D721Med (cell line): ENCODE results near the gene TNRC6C.
A peak's percentile ranks its signal among the peaks of the same experiment; 100 is the strongest.

Experiments used
- DNase-seq: peaks from one replicate; pipeline ENCODE4 v3.0.0; 2011; ENCODE audit warnings: low spot score; ENCODE audit not compliant: insufficient read length
- FAIRE-seq: peaks from 2 replicates; lab custom pipeline; 2011; peaks lifted over from hg19 to GRCh38; lab: Jason Lieb, UNC
- TF ChIP-seq, protein P1 (sequence below): IDR thresholded peaks from 2 replicates; pipeline ENCODE4 v1.5.1; 2012; ENCODE audit warnings: mild to moderate bottlenecking, control low read depth; ENCODE audit not compliant: insufficient read depth; ENCODE audit errors: missing control alignments

TNRC6C gene

DNA sequence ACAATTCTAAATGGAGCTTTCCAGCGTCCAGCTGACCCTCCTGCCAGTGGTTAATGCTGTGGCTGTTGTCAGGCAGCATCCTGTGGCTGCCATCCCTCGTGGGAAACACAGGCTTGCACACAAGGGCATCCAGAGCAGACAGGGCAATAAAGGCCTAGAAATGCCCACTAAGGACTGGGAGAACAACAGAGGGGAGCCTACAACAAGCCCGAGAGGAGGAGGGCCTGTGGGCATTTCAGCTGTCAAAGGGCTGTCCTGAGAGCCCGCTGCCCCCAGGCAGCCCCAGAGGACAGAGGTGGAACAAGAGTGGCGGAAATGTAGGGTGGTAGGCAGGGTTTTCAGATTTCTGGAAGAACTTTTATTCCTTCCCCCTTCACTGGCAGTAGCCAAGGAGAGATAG lies 81.1 kb downstream of the TNRC6C start:
- DNase-seq (no peak), FAIRE-seq (no peak)
- TF ChIP-seq, protein P1, sequence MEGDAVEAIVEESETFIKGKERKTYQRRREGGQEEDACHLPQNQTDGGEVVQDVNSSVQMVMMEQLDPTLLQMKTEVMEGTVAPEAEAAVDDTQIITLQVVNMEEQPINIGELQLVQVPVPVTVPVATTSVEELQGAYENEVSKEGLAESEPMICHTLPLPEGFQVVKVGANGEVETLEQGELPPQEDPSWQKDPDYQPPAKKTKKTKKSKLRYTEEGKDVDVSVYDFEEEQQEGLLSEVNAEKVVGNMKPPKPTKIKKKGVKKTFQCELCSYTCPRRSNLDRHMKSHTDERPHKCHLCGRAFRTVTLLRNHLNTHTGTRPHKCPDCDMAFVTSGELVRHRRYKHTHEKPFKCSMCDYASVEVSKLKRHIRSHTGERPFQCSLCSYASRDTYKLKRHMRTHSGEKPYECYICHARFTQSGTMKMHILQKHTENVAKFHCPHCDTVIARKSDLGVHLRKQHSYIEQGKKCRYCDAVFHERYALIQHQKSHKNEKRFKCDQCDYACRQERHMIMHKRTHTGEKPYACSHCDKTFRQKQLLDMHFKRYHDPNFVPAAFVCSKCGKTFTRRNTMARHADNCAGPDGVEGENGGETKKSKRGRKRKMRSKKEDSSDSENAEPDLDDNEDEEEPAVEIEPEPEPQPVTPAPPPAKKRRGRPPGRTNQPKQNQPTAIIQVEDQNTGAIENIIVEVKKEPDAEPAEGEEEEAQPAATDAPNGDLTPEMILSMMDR = no peak

DNA sequence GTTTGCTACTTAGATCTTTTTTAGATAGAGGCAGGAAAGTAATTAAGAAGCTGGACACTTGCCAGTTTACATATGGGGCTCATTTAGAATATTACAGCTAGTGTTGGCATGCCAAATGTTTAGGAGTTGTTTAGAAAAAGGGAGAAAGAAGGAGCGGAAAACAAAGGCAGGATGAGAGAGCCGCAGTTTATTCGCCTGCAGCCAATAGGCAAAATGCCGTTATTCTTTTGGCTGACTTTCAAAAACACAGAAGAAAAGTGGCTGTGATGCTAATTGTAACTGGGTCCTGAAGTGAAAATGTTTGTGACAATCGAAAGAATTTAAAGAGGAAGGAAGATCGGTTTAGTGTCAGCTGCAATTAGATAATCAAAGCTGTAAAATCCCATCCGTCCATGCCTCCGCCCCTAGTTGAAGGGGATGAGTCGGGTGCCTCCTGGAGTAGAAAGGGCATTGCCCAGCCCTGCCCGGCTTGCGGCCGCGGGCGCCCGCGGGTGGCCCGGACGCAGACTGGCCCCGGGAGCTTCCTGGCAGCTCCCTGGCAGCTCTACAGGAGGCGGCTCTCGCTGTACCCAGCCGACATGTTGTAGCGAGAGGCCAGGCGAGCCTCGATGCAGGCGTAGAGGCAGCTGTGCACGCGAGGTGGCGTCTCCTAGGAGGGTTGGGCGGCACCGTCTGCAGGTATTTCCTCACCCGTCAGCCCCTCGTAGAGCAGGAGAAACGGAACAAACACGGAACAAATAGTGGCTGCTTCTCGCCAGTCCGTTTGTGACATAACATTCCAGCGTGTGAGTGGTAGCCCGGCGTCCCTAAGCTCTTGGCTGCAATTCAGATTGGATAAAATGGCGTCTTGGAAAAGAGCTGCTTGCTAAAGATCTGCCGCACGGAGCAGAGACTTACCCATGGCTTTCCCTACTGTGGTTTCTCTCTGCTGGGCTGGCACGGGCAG lies 82.2 kb downstream of the TNRC6C start:
- DNase-seq = no peak

DNA sequence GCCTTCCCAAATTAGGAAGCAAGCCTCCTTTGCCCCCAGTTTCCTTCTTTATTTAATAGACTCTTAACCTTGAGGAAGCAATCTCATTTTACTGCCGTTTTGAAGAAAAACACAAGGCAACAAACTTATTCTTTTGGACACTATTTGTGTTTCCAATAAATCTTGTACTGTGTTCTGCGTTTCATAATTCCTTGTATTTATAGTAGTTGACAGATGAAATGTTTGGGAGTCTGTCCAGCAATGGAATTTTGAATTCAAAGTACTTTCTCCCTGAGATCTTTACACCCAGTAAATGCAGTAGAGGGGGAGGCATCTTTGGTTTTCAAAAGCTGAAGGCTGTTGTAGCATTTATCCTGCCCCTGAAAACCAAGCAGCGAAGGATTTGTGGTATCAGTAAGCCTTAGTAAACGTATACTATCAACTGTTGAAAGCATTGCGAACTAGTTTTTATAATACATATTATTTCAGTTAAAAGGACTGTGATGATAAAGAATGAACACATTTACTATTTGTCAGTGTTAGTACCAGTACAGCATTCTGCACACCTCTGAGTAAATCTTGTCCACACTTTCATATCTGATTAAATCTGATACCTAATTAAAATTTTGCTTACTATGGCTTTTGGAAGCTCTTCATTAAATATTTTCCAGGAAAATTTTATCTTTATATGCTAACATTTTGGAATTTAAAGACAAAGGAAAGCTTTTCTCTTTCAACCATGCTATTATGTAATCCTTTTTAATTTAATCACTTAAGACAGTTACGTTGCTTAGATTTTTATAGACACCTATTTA lies 83.1 kb downstream of the TNRC6C start:
- FAIRE-seq (no peak), DNase-seq (no peak)

More for the DNA sequence above, 82.2 kb downstream of the TNRC6C start:
- FAIRE-seq = no peak
- TF ChIP-seq, protein P1 = peak; percentile 6

DNA sequence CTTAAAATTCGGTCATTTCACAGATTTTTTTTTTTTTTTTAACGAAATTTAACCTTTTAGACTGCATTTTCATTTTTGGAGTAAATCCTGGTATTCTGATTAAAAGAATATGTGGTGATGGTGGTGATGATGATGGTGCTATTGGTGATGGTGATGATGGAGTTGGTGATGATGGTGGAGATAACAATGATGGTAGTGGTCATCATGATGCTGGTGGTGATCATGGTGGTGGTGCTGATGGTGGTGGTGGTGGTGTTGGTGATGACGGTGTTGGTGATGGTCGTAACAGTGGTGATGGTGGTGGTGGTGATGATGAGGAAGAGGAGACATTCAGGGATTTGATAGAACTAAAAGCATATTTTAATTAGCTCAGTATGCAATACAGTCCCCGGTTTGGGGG lies 84.0 kb downstream of the TNRC6C start:
- TF ChIP-seq, protein P1 = no peak
- FAIRE-seq = no peak

More for the DNA sequence above, 83.1 kb downstream of the TNRC6C start:
- TF ChIP-seq, protein P1 = no peak

DNA sequence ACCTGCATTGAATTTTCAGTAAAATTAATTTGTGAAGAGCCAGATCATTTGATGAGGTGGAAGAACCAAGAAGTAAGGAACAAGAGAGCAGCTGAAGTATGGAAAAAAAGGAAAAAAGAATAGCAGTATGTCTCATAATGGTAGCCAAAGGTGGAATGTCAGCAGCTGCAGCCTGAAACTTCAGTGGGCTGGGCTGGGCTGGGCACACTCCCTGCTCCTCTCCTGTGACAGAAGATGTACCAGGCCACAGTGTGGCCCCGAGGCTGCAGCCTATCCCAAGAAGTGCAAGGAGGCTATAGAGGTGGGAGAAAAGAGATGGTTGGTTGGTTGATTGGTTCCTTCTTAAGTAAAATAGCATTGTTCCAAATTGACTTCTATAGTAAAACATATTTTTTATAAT lies 84.5 kb downstream of the TNRC6C start:
- no peak for DNase-seq
- FAIRE-seq = no peak
- TF ChIP-seq, protein P1 = no peak

More for the DNA sequence above, 84.0 kb downstream of the TNRC6C start:
- no peak for DNase-seq

DNA sequence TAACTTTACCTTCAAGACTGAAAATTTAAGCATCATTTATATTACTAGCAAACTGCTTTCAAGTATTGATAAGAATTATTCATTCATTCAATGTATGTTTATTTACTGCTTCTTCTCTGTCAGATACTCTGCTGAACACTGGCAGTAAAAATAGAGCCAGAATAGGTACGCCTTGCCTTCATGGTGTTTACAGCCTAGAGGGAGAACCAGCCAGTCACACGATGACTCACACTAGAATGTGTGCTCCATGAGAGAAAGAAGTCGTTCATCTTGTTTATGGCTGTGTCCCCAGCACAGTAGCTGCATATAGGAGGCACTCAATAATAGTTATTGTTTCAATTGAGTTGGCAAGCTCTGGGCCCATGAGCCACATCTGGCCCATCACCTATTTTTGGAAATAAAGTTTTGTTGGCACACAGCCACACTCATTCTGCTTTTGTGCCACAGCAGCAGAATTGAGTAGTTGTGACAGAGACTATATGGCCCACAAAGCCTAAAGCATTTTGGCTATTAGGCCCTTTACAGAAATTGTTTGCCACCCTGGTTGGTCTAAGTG lies 85.9 kb downstream of the TNRC6C start:
- DNase-seq = no peak
- TF ChIP-seq, protein P1 = no peak
- no peak for FAIRE-seq
